GOT3 (cell line): ENCODE data around the gene ATG7.
"Not testable (repeated sequence)": the region's sequence is repeated elsewhere in the genome, so short reads cannot be mapped to it uniquely, and the experiment has no call there.

Experiments used
- DNase-seq: peaks from one replicate; lab custom pipeline; 2025; ENCODE audit warnings: mixed read lengths; lab: John Stamatoyannopoulos, UW

The ATG7 gene

GRCh38 chr3:11467875-11468274 lies 195.7 kb downstream of the ATG7 start:
- no peak for DNase-seq

GRCh38 chr3:11470031-11470853 lies 198.0 kb downstream of the ATG7 start:
- DNase-seq: no peak

GRCh38 chr3:11475324-11475723 lies 203.1 kb downstream of the ATG7 start:
- DNase-seq: no peak

- DNase-seq: no peak
These were observed 204.5 kb downstream of the ATG7 start for GRCh38 chr3:11476735-11477144.

GRCh38 chr3:11477407-11477911 lies 205.3 kb downstream of the ATG7 start:
- no peak for DNase-seq

GRCh38 chr3:11478167-11478566 lies 206.0 kb downstream of the ATG7 start:
- DNase-seq: no peak

- DNase-seq: no peak
These were observed 207.0 kb downstream of the ATG7 start for GRCh38 chr3:11479221-11479620.

GRCh38 chr3:11480663-11481298 lies 208.6 kb downstream of the ATG7 start:
- DNase-seq: no peak

GRCh38 chr3:11481556-11481955 lies 209.4 kb downstream of the ATG7 start:
- no peak for DNase-seq

- no peak for DNase-seq
These were observed 209.8 kb downstream of the ATG7 start for GRCh38 chr3:11482021-11482420.

- DNase-seq: not testable (repeated sequence)
These were observed 216.2 kb downstream of the ATG7 start for GRCh38 chr3:11488356-11488755.

- DNase-seq: no peak
These were observed 222.1 kb downstream of the ATG7 start for GRCh38 chr3:11494131-11494916.

GRCh38 chr3:11495948-11496557 lies 223.9 kb downstream of the ATG7 start:
- DNase-seq: no peak

GRCh38 chr3:11498177-11498576 lies 226.0 kb downstream of the ATG7 start:
- no peak for DNase-seq

GRCh38 chr3:11498646-11499045 lies 226.4 kb downstream of the ATG7 start:
- no peak for DNase-seq

- no peak for DNase-seq
These were observed 226.9 kb downstream of the ATG7 start for GRCh38 chr3:11499144-11499543.

- DNase-seq: not testable (repeated sequence)
These were observed 230.2 kb downstream of the ATG7 start for GRCh38 chr3:11502413-11502812.

- DNase-seq: no peak
These were observed 235.5 kb downstream of the ATG7 start for GRCh38 chr3:11507719-11508118.

- DNase-seq: no peak
These were observed 236.4 kb downstream of the ATG7 start for GRCh38 chr3:11508346-11509172.

- no peak for DNase-seq
These were observed 237.2 kb downstream of the ATG7 start for GRCh38 chr3:11509173-11510000.
